PC-3 (cell line): ENCODE measurements around the gene TMIGD1. TPM values are rescaled to one million over a fixed set of nuclear protein-coding genes. Genes with fewer than 3 reads are reported as not detected.

Experiments
- ATAC-seq: fragments of 200-7000 bp; cut with Tn5 transposase; 2 replicates; pipeline ENCODE4 v1.9.1; 2020; ENCODE audit warnings: mild to moderate bottlenecking, moderate library complexity
- BruUV-seq: library from RNA; stranded (reverse); fragments of 400-500 nt; replicated peaks from 2 replicates; lab custom pipeline; 2021; lab: Mats Ljungman, UMichigan
- CTCF ChIA-PET: fragments of 300-600 bp; sonication (Branson Sonifier 250); formaldehyde crosslinking; loops from one replicate; lab custom pipeline; 2022; ENCODE audit warnings: antibody characterized with exemption; lab: Charles Lee
- POLR2A ChIA-PET: fragments of 300-600 bp; sonication (Branson Sonifier 250); formaldehyde crosslinking; loops from one replicate; lab custom pipeline; 2022; ENCODE audit warnings: antibody characterized with exemption; ENCODE audit not compliant: unreplicated experiment; lab: Charles Lee
- DNase-seq: peaks from one replicate; pipeline ENCODE4 v3.0.0-alpha.2; 2015
- H2AFZ ChIP-seq: fragments of 300-600 bp; sonication (generic); 2 replicates; pipeline ENCODE4 v1.6.0; 2016; ENCODE audit warnings: antibody characterized with exemption, low read length
- H3F3A ChIP-seq: fragments of 300-600 bp; sonication (generic); one replicate; pipeline ENCODE4 v1.6.0; 2017; ENCODE audit warnings: antibody characterized with exemption, low read length, control low read depth, mild to moderate bottlenecking; ENCODE audit not compliant: unreplicated experiment
- H3K27ac ChIP-seq: fragments of 300-600 bp; sonication (generic); 2 replicates; pipeline ENCODE4 v1.5.1; 2016; ENCODE audit warnings: mild to moderate bottlenecking, low read length
- H3K27me3 ChIP-seq: fragments of 300-600 bp; sonication (generic); 2 replicates; pipeline ENCODE4 v1.6.1; 2016; ENCODE audit warnings: low read length, mixed read lengths
- H3K36me3 ChIP-seq: fragments of 300-600 bp; sonication (generic); 2 replicates; pipeline ENCODE4 v1.6.1; 2016; ENCODE audit warnings: low read depth, mixed run types, low read length, mixed read lengths
- H3K4me1 ChIP-seq: fragments of 300-600 bp; sonication (generic); 2 replicates; pipeline ENCODE4 v1.5.1; 2016; ENCODE audit warnings: low read length; ENCODE audit not compliant: insufficient read depth
- H3K4me2 ChIP-seq: fragments of 300-600 bp; sonication (generic); 2 replicates; pipeline ENCODE4 v1.6.0; 2016; ENCODE audit warnings: low read length
- H3K4me3 ChIP-seq: fragments of 300-600 bp; sonication (generic); 2 replicates; pipeline ENCODE4 v1.5.1; 2016; ENCODE audit warnings: mild to moderate bottlenecking, low read length, mixed read lengths
- H3K79me2 ChIP-seq: fragments of 300-600 bp; sonication (generic); 2 replicates; pipeline ENCODE4 v1.6.1; 2017; ENCODE audit warnings: low read length, mixed read lengths
- H3K9ac ChIP-seq: fragments of 300-600 bp; sonication (generic); 2 replicates; pipeline ENCODE4 v1.6.0; 2016; ENCODE audit warnings: mild to moderate bottlenecking, low read length
- H3K9me2 ChIP-seq: fragments of 300-600 bp; sonication (generic); replicated peaks from 2 replicates; pipeline ENCODE4 v1.6.1; 2016; ENCODE audit warnings: mixed run types, low read length, mixed read lengths
- H3K9me3 ChIP-seq: fragments of 300-600 bp; sonication (generic); 2 replicates; pipeline ENCODE4 v1.6.1; 2016; ENCODE audit warnings: low read length, mixed read lengths
- H4K20me1 ChIP-seq: fragments of 300-600 bp; sonication (generic); 2 replicates; pipeline ENCODE4 v1.6.1; 2016; ENCODE audit warnings: low read length, mixed read lengths
- EZH2 ChIP-seq: fragments of 300-600 bp; sonication (generic); IDR thresholded peaks from one replicate; pipeline ENCODE4 v1.6.1; 2017; ENCODE audit warnings: antibody characterized with exemption, mild to moderate bottlenecking, low read length; ENCODE audit not compliant: unreplicated experiment
- EZH2phosphoT487 ChIP-seq: fragments of 300-600 bp; sonication (generic); IDR thresholded peaks from 2 replicates; pipeline ENCODE4 v1.6.1; 2018; ENCODE audit warnings: mild to moderate bottlenecking, antibody characterized with exemption, low read length, borderline replicate concordance
- intact Hi-C: fragments of 100-400 bp; cut with micrococcal nuclease; formaldehyde crosslinking; loops from 2 replicates; pipeline ENCODE4 v1.9.0; 2023
- total RNA-seq: library from RNA; depleted of rRNA; stranded (reverse); fragments of >200 nt; gene quantifications from 2 replicates; pipeline ENCODE4 v1.2.3, GENCODE V29; 2014
- TF ChIP-seq, protein P1 (sequence below): fragments of 300-600 bp; sonication (generic); conservative IDR thresholded peaks from 2 replicates; pipeline ENCODE4 v1.5.1; 2017; ENCODE audit warnings: antibody characterized with exemption, low read depth, mild to moderate bottlenecking, low read length

TMIGD1 gene
- total RNA-seq, 1 experiment from 2014 or later = not detected

GRCh38 chr17:30345527-30346075, 11.7 kb upstream of the TMIGD1 start:
- Histone ChIP-seq H3F3A (peaks cover 4% of the 10 kb centered on the region), H3K27ac (peak overlapping the region; percentile 80), H3K9me3 (no peaks in the 10 kb centered on the region), H3K9me2 (no peaks in the 10 kb centered on the region), H3K79me2 (no peaks in the 10 kb centered on the region), H3K9ac (no peak overlapping the region), H3K27me3 (no peaks in the 10 kb centered on the region), H3K36me3 (no peaks in the 10 kb centered on the region), H2AFZ (no peak overlapping the region), H4K20me1 (no peaks in the 10 kb centered on the region), H3K4me1 (peaks cover 32% of the 10 kb centered on the region), H3K4me2 (peak overlapping the region; percentile 16; the same call in 1 of the 2 replicates), H3K4me3 (no peak overlapping the region)
- no peak for DNase-seq
- POLR2A ChIA-PET = no interaction called here
- intact Hi-C loops = no loop called here
- TF ChIP-seq EZH2phosphoT487 = no peak
- no peak for TF ChIP-seq EZH2
- TF ChIP-seq, protein P1, sequence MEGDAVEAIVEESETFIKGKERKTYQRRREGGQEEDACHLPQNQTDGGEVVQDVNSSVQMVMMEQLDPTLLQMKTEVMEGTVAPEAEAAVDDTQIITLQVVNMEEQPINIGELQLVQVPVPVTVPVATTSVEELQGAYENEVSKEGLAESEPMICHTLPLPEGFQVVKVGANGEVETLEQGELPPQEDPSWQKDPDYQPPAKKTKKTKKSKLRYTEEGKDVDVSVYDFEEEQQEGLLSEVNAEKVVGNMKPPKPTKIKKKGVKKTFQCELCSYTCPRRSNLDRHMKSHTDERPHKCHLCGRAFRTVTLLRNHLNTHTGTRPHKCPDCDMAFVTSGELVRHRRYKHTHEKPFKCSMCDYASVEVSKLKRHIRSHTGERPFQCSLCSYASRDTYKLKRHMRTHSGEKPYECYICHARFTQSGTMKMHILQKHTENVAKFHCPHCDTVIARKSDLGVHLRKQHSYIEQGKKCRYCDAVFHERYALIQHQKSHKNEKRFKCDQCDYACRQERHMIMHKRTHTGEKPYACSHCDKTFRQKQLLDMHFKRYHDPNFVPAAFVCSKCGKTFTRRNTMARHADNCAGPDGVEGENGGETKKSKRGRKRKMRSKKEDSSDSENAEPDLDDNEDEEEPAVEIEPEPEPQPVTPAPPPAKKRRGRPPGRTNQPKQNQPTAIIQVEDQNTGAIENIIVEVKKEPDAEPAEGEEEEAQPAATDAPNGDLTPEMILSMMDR = no peak
- no TSS peak for BruUV-seq
- no peak for ATAC-seq
- CTCF ChIA-PET = no interaction called here

DNA sequence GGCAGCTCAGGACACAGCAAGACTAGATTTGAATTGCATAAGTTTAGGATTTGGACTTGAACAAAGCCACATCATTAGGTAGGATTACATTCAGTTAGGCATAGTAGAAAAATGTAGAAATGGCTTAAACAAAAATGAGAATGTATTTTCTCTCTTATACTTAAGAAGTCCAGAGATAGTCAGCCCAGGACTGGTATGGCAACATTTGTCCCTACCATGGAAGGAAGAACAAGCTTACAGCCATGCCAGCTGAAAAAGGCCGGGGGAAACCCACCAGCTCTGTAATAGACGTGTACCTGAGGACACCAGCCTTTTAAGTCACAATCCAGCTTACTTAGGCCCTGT, 11.2 kb upstream of the TMIGD1 start:
- Histone ChIP-seq H3K4me1 (peaks cover 37% of the 10 kb centered on the region), H3K4me3 (peak overlapping the region; percentile 18; the same call in 1 of the 2 replicates), H3K9me3 (no peaks in the 10 kb centered on the region), H3K79me2 (no peaks in the 10 kb centered on the region), H3K9ac (no peak overlapping the region), H3K27me3 (no peaks in the 10 kb centered on the region), H4K20me1 (no peaks in the 10 kb centered on the region), H3K36me3 (no peaks in the 10 kb centered on the region), H3K4me2 (peak overlapping the region; percentile 79), H3K27ac (peak overlapping the region; percentile 80), H3F3A (peaks cover 4% of the 10 kb centered on the region), H2AFZ (peak overlapping the region; percentile 71), H3K9me2 (no peaks in the 10 kb centered on the region)
- DNase-seq (no peak), ATAC-seq (no peak)
- intact Hi-C loops = no loop called here
- ChIA-PET CTCF (interaction anchor here (0.6 kb wide), 1 partner anchor 240 kb away, joined by 3 read pairs; no protein-coding TSS in a partner anchor), POLR2A (no interaction called here)
- TF ChIP-seq EZH2 (no peak), EZH2phosphoT487 (no peak)
- TF ChIP-seq, protein P1 = no peak
- BruUV-seq = no TSS peak

GRCh38 chr17:30344283-30345088, 10.6 kb upstream of the TMIGD1 start:
- POLR2A ChIA-PET = no interaction called here
- CTCF ChIA-PET = interaction anchor here (0.6 kb wide), 1 partner anchor 240 kb away, joined by 3 read pairs; no protein-coding TSS in a partner anchor
- DNase-seq = peak; percentile 73
- intact Hi-C loops = no loop called here
- TF ChIP-seq EZH2phosphoT487 = no peak
- TF ChIP-seq, protein P1 = no peak
- no peak for TF ChIP-seq EZH2
- Histone ChIP-seq H3K4me2 (peak overlapping the region; percentile 79), H3K9ac (peak overlapping the region; percentile 16; the same call in 1 of the 2 replicates), H3K27ac (peak overlapping the region; percentile 80), H3K79me2 (no peaks in the 10 kb centered on the region), H3F3A (peaks cover 4% of the 10 kb centered on the region), H3K36me3 (no peaks in the 10 kb centered on the region), H4K20me1 (no peaks in the 10 kb centered on the region), H3K9me3 (no peaks in the 10 kb centered on the region), H3K4me3 (peak overlapping the region; percentile 18; the same call in 1 of the 2 replicates), H3K4me1 (peaks cover 37% of the 10 kb centered on the region), H2AFZ (peak overlapping the region; percentile 71), H3K27me3 (no peaks in the 10 kb centered on the region), H3K9me2 (no peaks in the 10 kb centered on the region)
- no TSS peak for BruUV-seq
- ATAC-seq = peak; percentile 50
